PFSK-1 (cell line): ENCODE results near the gene C3.

Experiments
- FOXP2 ChIP-seq: optimal IDR thresholded peaks from 2 replicates; pipeline ENCODE3; 2011; ENCODE audit warnings: borderline replicate concordance, control low read depth, inconsistent platforms; ENCODE audit not compliant: insufficient read depth; ENCODE audit errors: extremely low read length, extremely low read depth
- POLR2AphosphoS5 ChIP-seq: IDR thresholded peaks from 2 replicates; pipeline ENCODE4 v1.6.1; 2012; ENCODE audit warnings: low read depth, mild to moderate bottlenecking, control low read depth, low read length, moderate library complexity
- REST ChIP-seq, 2 experiments: IDR thresholded peaks; 2 replicates each; pipeline versions ENCODE4 v1.6.1 to v1.8.0; 2011 to 2012; ENCODE audit warnings: low read depth in 2 of 2, low read length in 2 of 2, control low read depth in 1 of 2, inconsistent platforms in 1 of 2, mild to moderate bottlenecking in 1 of 2, moderate library complexity in 1 of 2; ENCODE audit not compliant: insufficient read depth in 1 of 2
- SIN3A ChIP-seq: IDR thresholded peaks from 2 replicates; pipeline ENCODE4 v1.6.1; 2012; ENCODE audit warnings: mild to moderate bottlenecking, low read length, moderate library complexity, borderline replicate concordance; ENCODE audit not compliant: insufficient read depth
- TAF1 ChIP-seq: IDR thresholded peaks from 2 replicates; pipeline ENCODE4 v1.6.1; 2012; ENCODE audit warnings: low read length, control low read depth, borderline replicate concordance; ENCODE audit not compliant: insufficient read depth

Gene C3

GRCh38 chr19:6685962-6686627 is 34.4 kb downstream of the C3 start:
- no peak for TF ChIP-seq SIN3A
- TF ChIP-seq TAF1 = no peak
- TF ChIP-seq FOXP2 = no peak
- TF ChIP-seq POLR2AphosphoS5 = no peak
- no peak for TF ChIP-seq REST (IDR thresholded peaks at IDR 0.05; ENCODE audit: insufficient read depth in 1 of 2, low read depth in 2 of 2, low read length in 2 of 2)

GRCh38 chr19:6685482-6685881 is 35.0 kb downstream of the C3 start:
- no peak for TF ChIP-seq POLR2AphosphoS5
- no peak for TF ChIP-seq SIN3A
- no peak for TF ChIP-seq REST (IDR thresholded peaks at IDR 0.05; ENCODE audit: insufficient read depth in 1 of 2, low read depth in 2 of 2, low read length in 2 of 2)
- no peak for TF ChIP-seq TAF1

- TF ChIP-seq FOXP2 = no peak
- TF ChIP-seq POLR2AphosphoS5 = no peak
- TF ChIP-seq SIN3A = no peak
- TF ChIP-seq TAF1 = no peak
- TF ChIP-seq REST (IDR thresholded peaks at IDR 0.05; ENCODE audit: insufficient read depth in 1 of 2, low read depth in 2 of 2, low read length in 2 of 2) = no peak
Observed at GRCh38 chr19:6683971-6684370, 36.5 kb downstream of the C3 start.

GRCh38 chr19:6682607-6683128 is 37.8 kb downstream of the C3 start:
- TF ChIP-seq POLR2AphosphoS5 (no peak), REST (IDR thresholded peaks at IDR 0.05; ENCODE audit: insufficient read depth in 1 of 2, low read depth in 2 of 2, low read length in 2 of 2) (no peak), FOXP2 (no peak), TAF1 (no peak), SIN3A (no peak)

GRCh38 chr19:6680141-6680540 is 40.3 kb downstream of the C3 start:
- TF ChIP-seq SIN3A = no peak
- TF ChIP-seq REST (IDR thresholded peaks at IDR 0.05; ENCODE audit: insufficient read depth in 1 of 2, low read depth in 2 of 2, low read length in 2 of 2) = no peak
- no peak for TF ChIP-seq POLR2AphosphoS5
- TF ChIP-seq TAF1 = no peak
- no peak for TF ChIP-seq FOXP2
